Left cardiac atrium (tissue), 4 donors: ENCODE measurements around the gene FAM124A. TPM values are rescaled to one million over a fixed set of nuclear protein-coding genes. Genes with fewer than 3 reads are reported as not detected.
A peak's percentile ranks its signal among the peaks of the same experiment; 100 is the strongest.

Experiments
- ATAC-seq, 2 donors: fragments of 200-7000 bp; cut with Tn5 transposase; one replicate each; pipeline ENCODE4 v1.9.1; 2020; ENCODE audit warnings: mild to moderate bottlenecking in 2 of 2, moderate library complexity in 2 of 2
- DNase-seq: peaks from one replicate; pipeline ENCODE4 v3.0.0-alpha.2; 2020
- intact Hi-C, 2 donors: fragments of 100-400 bp; cut with DNase I; formaldehyde crosslinking; loops; one replicate each; pipeline versions ENCODE4 v1.14.1 to v1.15.1; 2022 to 2023
- long read RNA-seq: library from polyadenylated mRNA; unstranded; transcript quantifications from one replicate; pipeline ENCODE4 v2.0.0, GENCODE V29; 2021
- total RNA-seq, 2 donors: library from RNA; stranded (reverse); fragmentation: NEBNext Ultra II Directional; extraction: Animal tissue kit (Norgen Biotek cat#: 25700); gene quantifications; one replicate each; pipeline ENCODE4 v1.2.1, GENCODE V29; 2021
- donor health status: DM: no; HTN: yes; CAD: no.
- donor health status: DM: no; HTN: yes; CAD: no; lungs with severe emphysema.
- donor health status: DM: yes; HTN: yes; CAD: no.
- donor health status: Dilated cardiomyopathy.

The FAM124A gene, protein sequence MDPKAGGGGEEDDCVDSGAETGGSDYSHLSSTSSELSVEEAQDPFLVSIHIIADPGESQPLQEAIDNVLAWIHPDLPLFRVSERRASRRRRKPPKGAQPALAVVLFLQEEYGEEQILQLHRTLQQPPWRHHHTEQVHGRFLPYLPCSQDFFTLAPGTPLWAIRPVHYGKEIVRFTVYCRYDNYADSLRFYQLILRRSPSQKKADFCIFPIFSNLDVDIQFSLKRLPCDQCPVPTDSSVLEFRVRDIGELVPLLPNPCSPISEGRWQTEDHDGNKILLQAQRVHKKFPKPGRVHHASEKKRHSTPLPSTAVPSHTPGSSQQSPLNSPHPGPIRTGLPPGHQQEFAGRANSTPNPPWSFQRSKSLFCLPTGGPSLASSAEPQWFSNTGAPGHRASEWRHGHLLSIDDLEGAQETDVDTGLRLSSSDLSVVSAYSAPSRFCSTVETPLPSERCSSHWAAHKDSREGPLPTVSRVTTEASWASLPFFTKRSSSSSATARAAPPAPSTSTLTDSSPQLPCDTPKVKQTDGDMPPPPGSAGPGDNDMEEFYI
- total RNA-seq = 1 to 10 TPM; 5.9 to 10.0 TPM
- long read RNA-seq, partial matches to known transcripts = 0 of 4 reads
- long read RNA-seq, other reads (novel, unspliced or antisense) = 4 of 4 reads

DNA sequence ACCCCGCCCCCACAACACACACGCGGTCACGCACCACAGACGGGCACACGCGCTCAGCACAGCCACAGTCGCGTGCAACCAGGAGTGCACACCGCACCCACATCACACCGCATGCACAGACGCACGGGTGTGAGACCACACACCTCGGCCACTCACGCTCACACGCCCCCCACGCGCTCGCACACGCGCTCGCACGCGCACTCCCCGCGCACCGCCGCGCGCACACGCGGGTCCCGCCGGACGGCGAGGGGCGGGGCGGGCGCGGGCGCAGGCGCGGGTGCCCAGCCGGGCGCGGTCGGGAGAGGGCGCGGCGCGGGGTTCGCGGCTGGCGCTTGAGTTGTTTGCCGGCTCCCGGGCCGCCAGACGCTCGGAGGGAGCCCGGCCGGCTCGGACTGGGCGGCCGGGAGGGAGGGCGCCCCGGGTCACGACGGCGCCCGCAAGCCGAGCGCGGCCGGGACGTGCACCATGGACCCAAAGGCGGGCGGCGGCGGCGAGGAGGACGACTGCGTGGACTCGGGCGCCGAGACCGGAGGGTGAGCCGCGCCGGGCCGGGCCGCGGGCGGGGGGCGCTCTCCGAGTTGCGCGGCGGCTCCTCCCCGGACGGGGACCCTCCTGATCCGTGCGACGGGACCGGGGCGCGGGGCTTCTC lies at the start of gene FAM124A:
FAM124A (plus strand) TSS at position 362 of the 649 bp plus-strand sequence; CDS start at position 466, 104 bp downstream.
- DNase-seq = peak; percentile 67
- intact Hi-C loops = loop anchor here (2.0 to 5.0 kb wide), 2 partner anchors 57 to 65 kb away; no protein-coding TSS in a partner anchor
- ATAC-seq = peak; percentile 86 to 93

DNA sequence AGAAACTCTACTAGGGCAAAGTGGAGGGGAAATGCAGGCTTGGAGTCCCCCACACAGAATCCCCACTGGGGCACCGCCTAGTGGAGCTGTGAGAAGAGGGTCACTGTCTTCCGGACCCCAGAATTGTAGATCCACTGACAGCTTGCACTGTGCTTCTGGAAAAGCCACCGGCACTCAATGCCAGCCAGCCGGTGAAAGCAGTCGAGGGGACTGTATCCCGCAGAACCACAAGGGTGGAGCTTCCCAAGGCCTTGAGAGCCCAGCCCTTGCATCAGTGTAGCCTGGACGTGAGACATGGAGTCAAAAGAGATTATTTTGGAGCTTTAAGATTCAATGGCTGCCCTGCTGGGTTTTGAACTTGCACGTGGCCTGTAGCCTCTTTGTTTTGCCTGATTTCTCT lies 47.2 kb upstream of the FAM124A start:
- ATAC-seq = no peak
- intact Hi-C loops = no loop called here
- DNase-seq = no peak

DNA sequence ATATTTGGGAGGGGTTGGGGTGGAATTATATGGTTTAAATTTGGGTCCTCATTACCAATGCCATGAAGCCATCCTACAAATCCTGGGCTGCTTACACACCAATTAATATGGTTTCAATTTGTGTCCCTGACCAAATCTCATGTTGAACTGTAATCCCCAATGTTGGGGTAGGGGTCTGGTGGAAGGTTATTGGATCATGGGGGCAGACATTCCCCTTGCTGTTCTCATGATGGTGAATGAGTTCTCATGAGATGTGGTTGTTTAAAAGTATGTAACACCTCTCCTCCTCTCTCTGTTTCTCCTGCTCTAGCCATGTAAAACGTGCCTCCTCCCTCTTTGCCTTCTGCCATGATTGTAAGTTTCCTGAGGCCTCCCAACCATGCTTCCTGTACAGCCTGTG lies 46.6 kb upstream of the FAM124A start:
- no peak for ATAC-seq
- no peak for DNase-seq
- intact Hi-C loops = no loop called here

DNA sequence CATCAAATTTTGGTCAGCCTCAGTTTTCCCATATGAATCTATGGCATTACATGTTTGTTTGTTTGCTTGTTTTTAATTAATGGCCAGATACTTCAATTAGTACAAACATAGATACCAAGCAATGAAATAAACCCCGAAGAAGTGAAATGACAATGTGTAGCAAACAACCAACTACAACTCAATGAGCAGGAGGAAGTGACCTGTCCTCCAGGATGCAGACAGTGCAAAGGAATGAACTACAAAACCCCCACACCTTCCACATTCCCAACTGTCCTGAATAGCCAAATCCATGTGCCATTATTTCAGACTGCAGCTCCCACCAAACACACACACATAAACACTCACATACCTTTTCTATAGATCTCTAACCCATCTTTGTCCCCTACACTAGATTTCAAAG lies 45.0 kb upstream of the FAM124A start:
- intact Hi-C loops = no loop called here
- no peak for ATAC-seq
- DNase-seq = no peak

DNA sequence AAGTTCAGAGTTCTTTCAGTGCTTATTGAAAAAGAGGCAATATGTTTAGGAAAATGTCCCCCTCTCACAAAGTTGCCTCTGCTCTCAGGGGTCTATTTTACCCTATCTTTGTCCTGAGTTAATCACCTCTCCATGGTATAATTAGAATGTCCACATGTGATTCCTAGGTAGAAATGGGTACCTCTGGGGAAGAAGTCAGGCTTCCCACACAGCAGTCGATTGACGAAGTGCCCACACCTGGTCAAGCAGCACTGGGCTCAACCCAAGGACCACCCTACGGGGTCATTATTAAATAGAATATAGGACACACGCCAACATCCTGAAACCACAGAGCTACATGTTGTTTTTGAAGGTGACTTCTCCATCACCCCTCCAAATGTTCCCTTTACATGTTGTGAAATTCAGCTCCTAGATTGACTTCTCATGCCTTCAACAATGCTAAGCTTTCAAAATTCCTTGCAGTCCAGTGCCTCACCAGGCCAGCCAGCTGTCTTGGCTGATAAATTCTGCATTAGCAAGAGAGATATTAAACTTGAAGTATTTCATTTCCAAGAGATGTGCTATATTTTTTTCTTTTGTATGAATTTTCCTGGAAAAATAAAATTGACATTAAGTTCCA lies 43.6 kb upstream of the FAM124A start:
- DNase-seq = no peak
- ATAC-seq = no peak
- intact Hi-C loops = no loop called here

DNA sequence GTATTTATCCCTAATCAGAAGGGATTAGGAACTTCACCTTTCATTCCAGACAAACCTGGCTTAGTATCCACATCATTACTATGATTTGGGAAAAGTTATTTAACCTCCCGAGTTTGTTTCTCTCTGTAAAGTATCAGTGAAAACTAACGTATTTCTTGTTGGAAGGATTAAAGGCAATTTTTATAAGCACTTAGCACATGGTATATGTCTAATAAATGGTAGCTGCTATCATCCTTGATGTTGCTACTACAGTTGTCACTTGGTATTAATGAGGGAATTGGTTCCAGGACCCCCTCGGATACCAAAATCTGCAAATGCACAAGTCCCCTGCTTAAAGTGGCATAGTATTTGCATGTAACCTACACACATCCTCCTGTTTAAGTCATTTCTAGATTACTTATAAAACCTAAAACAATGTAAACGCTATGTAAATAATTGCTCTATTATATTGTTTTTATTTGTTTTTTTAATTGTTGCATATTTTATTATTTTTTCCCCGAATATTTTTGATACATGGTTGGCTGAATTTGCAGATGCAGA lies 42.7 kb upstream of the FAM124A start:
- DNase-seq (no peak), ATAC-seq (no peak)
- intact Hi-C loops = no loop called here

DNA sequence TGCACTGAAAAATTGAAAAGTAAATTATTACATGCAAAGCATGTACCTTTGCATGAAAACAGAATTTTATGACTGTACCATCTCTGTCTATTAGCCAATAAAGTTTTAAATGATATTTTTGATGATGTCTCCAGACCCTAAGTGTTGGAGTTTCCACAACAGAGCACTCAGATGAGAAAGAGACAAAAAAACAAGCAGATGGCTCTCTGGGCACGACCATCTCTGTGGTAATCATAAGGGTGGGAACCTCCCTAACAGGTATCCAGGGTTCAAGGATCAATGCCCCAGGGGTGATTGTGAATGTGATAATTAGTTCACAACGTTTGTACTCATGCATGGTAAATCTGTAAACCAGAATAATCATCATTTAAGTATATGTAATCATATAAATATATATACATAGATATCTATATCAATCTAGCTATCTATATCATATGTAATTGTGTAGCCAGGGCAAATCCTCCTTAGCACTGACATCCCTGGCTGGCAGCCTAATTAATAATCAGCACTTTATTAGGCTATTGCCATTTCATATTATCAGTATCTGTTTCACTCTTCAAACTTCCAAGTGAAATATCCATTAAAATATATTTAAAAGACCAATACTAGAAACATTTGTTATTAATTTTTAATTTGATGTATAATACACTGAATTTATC lies 41.2 kb upstream of the FAM124A start:
- DNase-seq = no peak
- ATAC-seq = no peak
- intact Hi-C loops = no loop called here

DNA sequence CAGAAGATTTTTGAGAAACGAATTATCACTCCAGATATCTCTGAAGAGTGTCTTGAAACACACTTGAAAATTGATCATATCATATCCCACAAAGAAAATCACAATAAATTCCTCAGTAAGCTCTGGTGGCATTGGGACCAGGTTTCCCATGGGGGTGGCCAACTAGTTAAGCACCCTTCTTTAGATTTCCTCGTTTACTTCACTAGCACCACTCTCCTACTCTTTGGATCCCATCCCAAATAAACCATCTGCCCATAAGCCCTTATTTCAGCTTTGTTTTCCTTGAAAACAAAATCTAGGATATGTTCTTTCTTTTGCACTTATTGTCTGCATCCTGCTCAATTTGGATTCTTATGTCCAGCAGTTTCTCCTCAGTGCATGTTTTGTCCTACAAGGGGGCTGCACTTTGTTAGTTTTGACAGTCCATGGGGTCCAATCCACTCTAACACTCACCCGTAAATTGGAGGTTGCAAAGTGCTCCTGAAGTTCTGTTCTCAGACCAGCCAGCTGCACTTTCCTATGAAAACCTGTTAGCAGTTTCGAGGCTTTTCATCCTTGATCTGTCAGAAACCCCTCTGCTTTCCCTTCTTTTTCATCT lies 40.3 kb upstream of the FAM124A start:
- intact Hi-C loops = no loop called here
- no peak for ATAC-seq

DNA sequence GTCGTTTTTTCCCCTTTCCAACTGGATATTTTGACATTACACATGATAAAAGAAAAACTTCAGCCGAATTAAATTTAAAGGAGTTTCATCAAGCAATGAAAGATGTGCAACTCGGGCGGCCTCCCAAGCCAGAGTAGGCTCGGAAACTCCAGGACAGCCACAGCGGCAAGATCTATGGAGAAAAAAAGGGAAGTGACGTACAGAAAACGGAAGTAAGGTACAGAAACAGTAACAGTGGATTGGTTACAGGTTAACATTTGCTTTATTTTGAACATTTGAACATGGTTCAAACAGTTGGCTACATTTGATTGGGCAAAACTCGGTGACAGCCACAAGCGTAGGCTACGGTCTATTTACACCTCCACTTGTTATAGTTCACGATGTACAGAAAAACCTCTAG lies 30.5 kb upstream of the FAM124A start:
- ATAC-seq = no peak
- DNase-seq = no peak
- intact Hi-C loops = no loop called here

More for the DNA sequence above, 40.3 kb upstream of the FAM124A start:
- no peak for DNase-seq

DNA sequence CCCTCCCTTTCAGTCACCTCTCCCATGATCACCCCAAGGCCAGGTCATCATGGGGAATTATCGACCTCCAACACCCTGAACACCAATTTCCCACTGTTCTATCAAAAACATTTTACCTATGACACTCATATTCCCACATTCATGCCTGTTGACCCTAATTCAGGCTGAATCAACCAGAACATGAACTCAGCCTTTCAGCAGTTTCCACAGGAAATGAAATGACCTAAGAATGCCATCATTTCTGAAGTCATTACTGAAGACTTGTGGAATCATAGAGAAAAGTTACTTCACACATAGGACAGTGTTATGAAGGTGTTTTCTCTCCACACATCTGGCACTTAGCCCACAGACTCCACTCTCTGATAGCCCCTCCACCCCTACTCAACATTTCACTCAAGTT lies 29.9 kb upstream of the FAM124A start:
- no peak for ATAC-seq
- intact Hi-C loops = no loop called here

DNA sequence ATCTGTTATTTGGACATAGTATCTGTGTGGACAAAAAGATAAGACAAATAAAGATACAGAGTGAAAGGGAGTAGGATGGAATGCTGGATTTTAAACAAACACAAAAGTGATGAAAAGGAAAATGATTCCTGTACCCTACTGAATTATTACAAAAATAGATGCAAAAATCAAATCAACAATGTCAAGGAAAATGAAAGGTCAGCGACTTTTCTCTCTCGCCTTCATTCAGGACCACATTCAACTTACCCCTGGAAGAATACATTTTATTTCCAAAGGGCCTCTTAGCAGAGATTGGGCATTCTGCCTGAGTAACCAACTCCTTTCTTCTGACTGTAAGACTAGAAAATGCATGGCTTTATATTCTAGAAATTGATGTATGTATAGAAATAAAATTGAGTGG lies 28.8 kb upstream of the FAM124A start:
- DNase-seq = no peak
- intact Hi-C loops = no loop called here
- no peak for ATAC-seq

More for the DNA sequence above, 29.9 kb upstream of the FAM124A start:
- DNase-seq = no peak

DNA sequence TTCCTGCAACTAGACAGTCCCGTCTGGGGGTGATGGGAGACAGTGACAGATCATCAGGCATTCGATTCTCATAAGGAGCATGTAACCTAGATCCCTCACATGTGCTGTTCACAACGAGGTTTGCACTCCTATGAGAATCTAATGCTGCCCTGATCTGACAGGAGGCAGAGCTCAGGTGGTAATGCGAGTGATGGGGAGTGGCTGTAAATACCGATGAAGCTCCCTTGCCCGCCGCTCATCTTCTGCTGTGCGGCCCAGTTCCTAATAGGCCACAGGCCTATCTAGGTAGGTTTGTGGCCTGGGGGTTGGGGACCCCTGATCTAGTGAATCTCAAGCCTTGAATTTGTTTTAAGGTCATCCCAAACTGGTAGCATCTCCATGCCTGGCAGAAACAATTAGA lies 27.3 kb upstream of the FAM124A start:
- intact Hi-C loops = no loop called here
- no peak for DNase-seq
- ATAC-seq = no peak

DNA sequence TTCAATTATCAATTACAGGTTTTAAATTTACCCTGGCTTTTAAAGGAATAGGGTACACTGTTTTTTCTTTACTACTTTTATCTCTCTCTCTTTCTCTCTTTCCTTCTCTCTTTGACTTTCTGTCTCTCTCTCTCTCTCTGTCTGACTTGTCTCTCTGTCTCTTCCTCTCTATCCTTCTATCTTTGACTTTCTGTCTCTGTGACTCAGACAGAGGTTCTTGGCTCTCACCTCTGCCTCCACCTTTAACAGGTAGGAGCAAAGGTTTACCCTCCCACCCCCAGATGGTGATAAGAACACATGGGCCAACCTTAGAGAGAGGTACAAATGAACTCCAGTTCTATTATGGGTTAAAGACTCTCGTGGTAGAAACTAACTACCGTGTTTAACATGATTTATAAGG lies 20.3 kb upstream of the FAM124A start:
- ATAC-seq (no peak), DNase-seq (no peak)
- intact Hi-C loops = no loop called here

DNA sequence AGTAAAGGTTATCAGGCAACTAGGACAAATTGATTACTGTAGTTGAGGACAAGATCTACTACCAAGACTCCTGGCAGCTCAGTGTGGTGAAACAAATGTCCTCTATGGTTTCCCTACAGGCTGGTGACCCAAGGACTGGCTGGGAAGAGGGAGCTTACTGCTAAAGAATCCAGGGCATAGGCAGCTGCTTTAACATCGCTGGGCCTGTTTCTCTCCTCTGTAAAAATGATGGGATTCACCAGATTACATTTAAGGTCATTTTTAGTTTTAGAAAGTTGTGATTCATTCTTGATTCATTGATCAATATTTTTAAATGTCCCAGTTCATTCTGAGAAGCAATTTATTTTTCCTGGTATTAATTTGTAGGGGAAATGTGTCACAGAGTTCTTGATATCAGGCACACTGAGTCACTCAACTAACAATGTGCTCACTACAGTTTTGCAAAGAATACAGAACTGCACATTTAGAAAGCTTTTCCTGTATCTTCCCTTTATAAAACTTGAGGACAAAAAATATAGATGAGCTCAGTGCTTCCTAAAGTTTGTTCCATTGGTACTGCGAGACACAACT lies 19.6 kb upstream of the FAM124A start:
- intact Hi-C loops = no loop called here
- no peak for DNase-seq
- no peak for ATAC-seq

DNA sequence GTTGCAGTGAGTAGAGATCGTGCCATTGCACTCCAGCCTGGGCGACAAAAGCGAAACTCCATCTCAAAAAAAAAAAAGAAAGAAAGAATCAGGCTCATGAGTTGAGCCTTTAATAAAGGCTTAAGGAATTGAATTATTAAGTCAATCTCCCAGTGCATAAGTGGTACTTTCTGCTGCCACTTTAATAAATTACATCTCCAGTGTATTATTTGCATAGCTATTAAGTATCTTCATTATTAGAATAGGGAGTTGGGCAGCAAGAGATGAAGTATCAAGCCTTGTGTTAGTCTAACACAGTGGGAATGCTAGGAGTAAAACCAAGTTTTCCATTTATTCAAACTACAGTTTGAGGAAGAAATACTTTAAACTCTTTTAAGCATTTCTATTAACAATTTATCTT lies 15.6 kb upstream of the FAM124A start:
- ATAC-seq (no peak), DNase-seq (no peak)
- intact Hi-C loops = no loop called here

DNA sequence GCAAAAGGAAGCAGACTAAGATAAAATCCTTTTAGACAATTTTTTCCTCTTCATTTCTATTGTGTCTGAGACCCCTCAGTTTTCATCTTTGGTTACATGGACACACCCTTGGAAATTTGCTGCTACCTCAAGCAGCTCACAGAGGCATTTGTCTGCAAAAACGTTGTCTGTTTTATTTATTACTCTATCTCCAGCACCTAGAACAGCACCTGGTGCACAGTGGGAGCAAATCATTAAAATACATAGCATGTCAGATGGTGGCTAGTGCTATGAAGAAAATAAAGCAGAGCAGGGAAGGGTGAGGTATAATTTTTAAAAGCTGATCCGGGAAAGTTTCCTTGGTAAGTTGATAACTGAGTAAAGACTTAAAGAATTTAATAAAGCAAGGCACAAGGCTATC lies 14.3 kb upstream of the FAM124A start:
- DNase-seq = no peak
- no peak for ATAC-seq
- intact Hi-C loops = no loop called here

DNA sequence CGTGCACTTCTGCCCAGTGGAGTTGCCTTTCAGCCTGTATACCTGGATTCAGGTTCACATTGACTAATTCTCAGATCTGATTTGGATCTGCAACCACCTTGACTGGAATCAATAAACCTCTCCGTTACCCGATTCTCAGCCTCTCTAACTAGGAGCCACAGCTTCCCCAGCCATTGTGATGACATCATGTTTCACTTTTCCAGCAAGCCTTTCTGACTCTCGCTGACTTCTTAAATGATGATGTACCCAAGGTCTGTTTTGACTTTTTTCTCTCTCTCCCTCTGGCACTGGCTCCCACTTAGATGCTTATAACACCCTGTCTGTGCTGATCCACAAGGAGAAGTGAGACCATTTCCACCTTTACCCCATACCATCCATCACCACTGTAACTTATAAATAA lies 13.5 kb upstream of the FAM124A start:
- ATAC-seq = no peak
- intact Hi-C loops = no loop called here

DNA sequence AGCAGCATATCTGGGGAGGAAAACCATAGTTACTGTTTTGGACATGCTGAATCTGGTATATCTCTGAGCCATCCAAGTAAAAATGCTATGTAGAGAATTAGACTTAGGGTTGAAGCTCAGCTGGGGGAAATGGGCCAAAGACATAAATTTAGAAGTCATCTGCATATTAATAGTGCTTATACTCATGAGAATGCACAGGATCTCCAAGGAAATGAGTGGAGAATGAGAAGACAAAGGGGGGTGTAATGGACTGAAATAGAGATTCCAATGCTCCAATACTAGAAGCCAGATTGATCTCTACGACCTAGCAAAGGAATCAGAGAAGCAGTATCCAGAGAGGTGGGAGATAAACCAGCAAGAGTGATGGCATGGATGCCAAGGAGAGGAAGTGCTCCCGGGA lies 10.3 kb upstream of the FAM124A start:
- no peak for DNase-seq
- no peak for ATAC-seq
- intact Hi-C loops = loop anchor here (10.0 kb wide), 1 partner anchor 57 kb away; no protein-coding TSS in a partner anchor

More for the DNA sequence above, 13.5 kb upstream of the FAM124A start:
- no peak for DNase-seq
